Smooth muscle cell of trachea (primary cell): ENCODE results near the gene EBF4. TPM values are rescaled to one million over a fixed set of nuclear protein-coding genes. Genes with fewer than 3 reads are reported as not detected.

Experiments used
- total RNA-seq: library from RNA; depleted of rRNA; stranded (reverse); fragments of >200 nt; gene quantifications from 2 replicates; pipeline ENCODE4 v1.2.1, GENCODE V29; 2014

The EBF4 gene, protein sequence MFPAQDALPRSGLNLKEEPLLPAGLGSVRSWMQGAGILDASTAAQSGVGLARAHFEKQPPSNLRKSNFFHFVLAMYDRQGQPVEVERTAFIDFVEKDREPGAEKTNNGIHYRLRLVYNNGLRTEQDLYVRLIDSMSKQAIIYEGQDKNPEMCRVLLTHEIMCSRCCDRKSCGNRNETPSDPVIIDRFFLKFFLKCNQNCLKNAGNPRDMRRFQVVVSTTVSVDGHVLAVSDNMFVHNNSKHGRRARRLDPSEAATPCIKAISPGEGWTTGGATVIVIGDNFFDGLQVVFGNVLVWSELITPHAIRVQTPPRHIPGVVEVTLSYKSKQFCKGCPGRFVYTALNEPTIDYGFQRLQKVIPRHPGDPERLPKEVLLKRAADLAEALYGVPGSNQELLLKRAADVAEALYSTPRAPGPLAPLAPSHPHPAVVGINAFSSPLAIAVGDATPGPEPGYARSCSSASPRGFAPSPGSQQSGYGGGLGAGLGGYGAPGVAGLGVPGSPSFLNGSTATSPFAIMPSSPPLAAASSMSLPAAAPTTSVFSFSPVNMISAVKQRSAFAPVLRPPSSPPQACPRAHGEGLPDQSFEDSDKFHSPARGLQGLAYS
- total RNA-seq = 0.15 and 0.99 TPM in 2 replicates

DNA sequence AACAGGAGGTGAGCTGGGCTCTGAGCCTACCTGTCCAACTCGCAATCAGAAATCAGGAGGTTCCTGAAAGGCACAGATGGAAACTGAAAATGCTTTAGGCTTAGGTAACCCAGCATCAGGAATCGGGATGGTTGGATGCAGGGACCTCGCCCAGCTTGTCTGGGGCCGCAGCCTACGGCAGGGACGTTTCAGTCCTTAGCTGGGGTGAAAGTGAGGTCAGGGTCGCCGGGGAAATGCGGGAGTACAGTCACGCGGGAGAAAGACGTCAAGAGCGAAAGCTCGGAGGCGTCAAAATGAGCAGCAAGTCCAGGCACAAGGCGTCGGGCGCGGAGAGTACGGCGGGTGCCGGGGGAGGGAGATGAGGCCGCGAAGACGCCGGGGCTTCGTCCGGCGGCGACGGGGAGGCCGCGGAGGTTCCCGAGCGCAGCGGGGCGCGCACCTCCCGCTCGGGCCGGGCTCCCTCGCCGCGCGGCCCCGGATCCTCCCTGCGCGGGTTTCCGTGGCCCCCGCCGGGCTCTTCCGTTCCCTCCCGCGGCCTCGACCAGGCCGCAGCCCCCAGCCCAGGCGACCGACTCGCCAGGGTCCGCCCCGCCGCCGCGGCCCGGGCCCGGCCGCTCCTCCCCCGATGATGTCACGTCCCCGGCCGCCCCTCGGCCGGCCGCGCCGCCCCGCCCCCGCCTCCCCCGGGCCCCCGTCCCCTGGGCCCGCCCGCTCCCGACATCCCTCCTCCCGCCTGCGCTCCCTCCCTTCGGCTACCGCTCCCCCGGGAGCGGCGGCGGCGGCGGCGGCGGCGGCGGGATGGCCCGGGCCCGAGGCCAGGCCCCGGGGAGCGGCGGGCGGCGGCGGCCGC lies at the start of gene EBF4:
Gene EBF4, plus strand, starts transcription at position 745 of the 850 bp plus-strand sequence. CDS start 866 bp downstream, outside the sequence.

GRCh38 chr20:2651772-2652723 lies 40.5 kb upstream of the EBF4 start, which contains the start of gene NOP56:
NOP56 (plus strand) TSS chr20:2652632; CDS start chr20:2652661, 29 bp downstream.

GRCh38 chr20:2663887-2664719 lies 28.5 kb upstream of the EBF4 start, which contains the start of gene IDH3B:
IDH3B (minus strand) TSS chr20:2664216; CDS start chr20:2664188, 28 bp downstream.

DNA sequence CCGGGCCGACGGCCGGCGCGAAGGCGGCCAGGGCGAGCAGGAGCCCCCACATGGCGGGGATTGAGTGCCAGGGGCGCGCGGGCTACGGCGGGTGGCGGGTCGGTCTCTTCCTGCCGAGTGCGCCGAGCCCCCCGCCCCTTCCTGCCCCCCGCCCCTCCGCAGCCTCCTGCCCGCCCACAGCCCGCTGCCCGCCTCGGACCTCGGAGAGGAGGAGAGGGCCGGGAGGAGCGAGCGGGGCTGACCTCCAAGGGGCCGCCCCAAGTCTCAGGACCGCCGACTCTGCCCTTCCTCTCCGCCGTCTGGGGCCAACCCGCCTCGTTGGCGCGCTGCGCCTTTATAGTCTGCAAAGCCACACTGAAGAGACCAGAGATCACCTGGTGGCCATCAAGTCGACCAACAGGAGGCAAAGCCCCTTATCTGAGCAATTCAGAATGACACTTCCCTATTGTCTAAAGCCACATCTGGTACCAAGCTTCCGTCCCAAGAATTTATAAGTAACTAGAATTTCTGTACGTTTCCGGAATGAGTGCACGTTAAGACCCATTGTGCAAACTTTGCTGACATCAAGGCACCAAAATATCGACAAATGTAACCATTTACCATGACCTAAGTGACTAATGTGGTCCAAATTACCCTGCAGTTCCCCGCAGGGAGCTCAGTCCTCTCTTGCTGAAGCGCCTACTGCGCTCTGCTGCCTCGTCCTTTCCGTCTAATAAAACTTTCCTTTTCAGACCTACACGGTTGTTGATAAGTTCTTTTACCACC lies 108.1 kb downstream of the EBF4 start, which contains the start of gene CPXM1:
Gene CPXM1, minus strand, starts transcription at position 107 of the 765 bp plus-strand sequence. Its CDS starts 55 bp downstream, at position 52.

Other genes starting within 250 kb of the EBF4 start
- gene SNRPB, start 222.0 kb upstream of the EBF4 start, total RNA-seq = 97.9 and 249 TPM in 2 replicates
- 17.5 and 19.2 TPM in 2 replicates for gene ZNF343, start 183.9 kb upstream of the EBF4 start, total RNA-seq
- not detected in 2 replicates for gene TMC2, start 156.2 kb upstream of the EBF4 start, total RNA-seq
- gene NOP56, start 40.1 kb upstream of the EBF4 start, total RNA-seq = 98.0 and 121 TPM in 2 replicates
- gene IDH3B, start 28.6 kb upstream of the EBF4 start, total RNA-seq = 81.4 and 123 TPM in 2 replicates
- under 0.01 and 0.83 TPM in 2 replicates for gene CPXM1, start 107.8 kb downstream of the EBF4 start, total RNA-seq
- 0.50 TPM in 1 of 2 replicates, not detected in the other for gene C20orf141, start 122.2 kb downstream of the EBF4 start, total RNA-seq
- under 0.01 TPM in 1 of 2 replicates, not detected in the other for gene TMEM239, start 123.6 kb downstream of the EBF4 start, total RNA-seq
- 24.0 and 48.8 TPM in 2 replicates for gene PCED1A, start 147.9 kb downstream of the EBF4 start, total RNA-seq
- gene VPS16, start 148.0 kb downstream of the EBF4 start, total RNA-seq = 60.9 and 61.9 TPM in 2 replicates
- gene PTPRA, start 180.7 kb downstream of the EBF4 start, total RNA-seq = 36.2 and 38.4 TPM in 2 replicates